ENCODE data around the gene ELOF1.
"Not testable (repeated sequence)": the region's sequence is repeated elsewhere in the genome, so short reads cannot be mapped to it uniquely, and the experiment has no call there.

GRCh38 chr19:11573763-11574162, 14.7 kb upstream of the ELOF1 start:
- not testable (repeated sequence) for TF ChIP-seq CTCF (IDR thresholded peaks at IDR 0.05; ENCODE audit: poor library complexity, severe bottlenecking); EP300 (conservative IDR thresholded peaks at IDR 0.05; ENCODE audit: poor library complexity, severe bottlenecking); EZH2 (IDR thresholded peaks at IDR 0.05; ENCODE audit: borderline replicate concordance, insufficient read depth, low read length, poor library complexity, severe bottlenecking); RAD21 (conservative IDR thresholded peaks at IDR 0.05)

Measured in neural cell (in vitro differentiated cells).